GM12878 (cell line): ENCODE results near the gene BATF3. TPM values are rescaled to one million over a fixed set of nuclear protein-coding genes. Genes with fewer than 3 reads are reported as not detected.

ENCODE experiments used
- ATAC-seq: fragments of 200-7000 bp; cut with Tn5 transposase; 3 replicates; pipeline ENCODE4 v1.9.1; 2020; ENCODE audit warnings: mild to moderate bottlenecking, moderate library complexity
- BruUV-seq: library from RNA; stranded (reverse); fragments of 400-500 nt; replicated peaks from 2 replicates; lab custom pipeline; 2021; lab: Mats Ljungman, UMichigan
- CTCF ChIA-PET: fragments of 300-600 bp; sonication (Branson Sonifier 250); formaldehyde crosslinking; extraction: SDS; loops from one replicate; lab custom pipeline; 2021; ENCODE audit warnings: inconsistent platforms; lab: Yijun Ruan, JAX
- POLR2A ChIA-PET: fragments of 350-600 bp; formaldehyde crosslinking; extraction: SDS; loops from one replicate; lab custom pipeline; 2021; ENCODE audit warnings: inconsistent platforms; lab: Charles Lee
- RAD21 ChIA-PET: fragments of 300-600 bp; sonication (Branson Sonifier 250); formaldehyde crosslinking; loops from one replicate; lab custom pipeline; 2023; ENCODE audit warnings: antibody characterized with exemption; ENCODE audit not compliant: unreplicated experiment; lab: Charles Lee
- SMC1A ChIA-PET: fragments of 300-600 bp; sonication (Branson Sonifier 250); formaldehyde crosslinking; loops from one replicate; lab custom pipeline; 2023; ENCODE audit not compliant: unreplicated experiment, uncharacterized antibody; lab: Charles Lee
- DNase-seq: peaks from one replicate; pipeline ENCODE4 v3.0.0-alpha.2; 2011; ENCODE audit warnings: low read depth, low spot score
- FAIRE-seq: peaks from 3 replicates; lab custom pipeline; 2011; peaks lifted over from hg19 to GRCh38; lab: Jason Lieb, UNC
- H2AFZ ChIP-seq: 2 replicates; pipeline ENCODE4 v1.6.0; 2011; ENCODE audit warnings: low read depth, low read length, control low read depth; ENCODE audit not compliant: control insufficient read depth
- H3K27ac ChIP-seq: 2 replicates; pipeline ENCODE4 v1.5.1; 2011; ENCODE audit warnings: control low read depth; ENCODE audit not compliant: control insufficient read depth, insufficient read depth
- H3K27me3 ChIP-seq, 2 experiments: replicated peaks in 1 of 2; 2 replicates each; pipeline versions ENCODE4 v1.6.0 to v1.6.1; 2011; ENCODE audit warnings: low read length in 1 of 2; ENCODE audit not compliant: control insufficient read depth in 2 of 2, insufficient read depth in 2 of 2
- H3K36me3 ChIP-seq, 2 experiments: 2 replicates each; pipeline ENCODE4 v1.5.1; 2011; ENCODE audit warnings: low read length in 1 of 2; ENCODE audit not compliant: control insufficient read depth in 2 of 2, insufficient read depth in 2 of 2
- H3K4me1 ChIP-seq: 2 replicates; pipeline ENCODE4 v1.6.1; 2011; ENCODE audit warnings: mild to moderate bottlenecking, low read length, moderate library complexity, mixed read lengths; ENCODE audit not compliant: control insufficient read depth, insufficient read depth
- H3K4me2 ChIP-seq: 2 replicates; pipeline ENCODE4 v1.6.0; 2011; ENCODE audit warnings: control low read depth; ENCODE audit not compliant: control insufficient read depth, insufficient read depth
- H3K4me3 ChIP-seq: fragments of 200-600 bp; sonication (generic); 2 replicates; pipeline ENCODE4 v1.5.1; 2016
- H3K79me2 ChIP-seq: 2 replicates; pipeline ENCODE4 v1.6.0; 2011; ENCODE audit warnings: low read length; ENCODE audit not compliant: control insufficient read depth, insufficient read depth
- H3K9ac ChIP-seq: 2 replicates; pipeline ENCODE4 v1.8.0; 2011; ENCODE audit warnings: low read length, control low read depth, mixed read lengths; ENCODE audit not compliant: control insufficient read depth, insufficient read depth
- H3K9me3 ChIP-seq: replicated peaks from 3 replicates; pipeline ENCODE4 v1.5.1; 2011; ENCODE audit warnings: mild to moderate bottlenecking, low read length; ENCODE audit not compliant: control insufficient read depth, insufficient read depth
- H4K20me1 ChIP-seq: 2 replicates; pipeline ENCODE4 v1.6.0; 2011; ENCODE audit not compliant: control insufficient read depth, insufficient read depth
- CBFB ChIP-seq: IDR thresholded peaks from 2 replicates; pipeline ENCODE4 v1.6.1; 2016; ENCODE audit warnings: antibody characterized with exemption, low read depth
- CBX3 ChIP-seq: fragments of 200-600 bp; sonication (generic); IDR thresholded peaks from 2 replicates; pipeline ENCODE4 v1.6.1; 2016; ENCODE audit warnings: low read depth, borderline replicate concordance
- LARP7 ChIP-seq: fragments of 450-650 bp; IDR thresholded peaks from 2 replicates; pipeline ENCODE4 v1.6.1; 2017; ENCODE audit warnings: mild to moderate bottlenecking
- NBN ChIP-seq: fragments of 450-650 bp; IDR thresholded peaks from 2 replicates; pipeline ENCODE4 v1.6.1; 2016
- POLR2A ChIP-seq: IDR thresholded peaks from 2 replicates; pipeline ENCODE4 v1.6.1; 2011; ENCODE audit warnings: low read depth, mild to moderate bottlenecking, low read length
- POLR2AphosphoS2 ChIP-seq: IDR thresholded peaks from 2 replicates; pipeline ENCODE4 v1.6.1; 2011; ENCODE audit warnings: low read depth, mild to moderate bottlenecking, low read length, improper control_type of control experiment, moderate library complexity
- RB1 ChIP-seq: fragments of 450-650 bp; formaldehyde crosslinking; IDR thresholded peaks from 2 replicates; pipeline ENCODE4 v1.6.1; 2017; ENCODE audit warnings: mild to moderate bottlenecking, borderline replicate concordance
- TAF1 ChIP-seq: IDR thresholded peaks from 2 replicates; pipeline ENCODE4 v1.6.1; 2011; ENCODE audit warnings: mild to moderate bottlenecking, low read depth, low read length, borderline replicate concordance
- TARDBP ChIP-seq: IDR thresholded peaks from 2 replicates; pipeline ENCODE4 v1.6.1; 2016; ENCODE audit warnings: borderline replicate concordance
- WGBS: methylation state at CpG from one replicate; pipeline ENCODE4 v1.1.6; 2016; ENCODE audit warnings: low lambda C conversion rate; ENCODE audit not compliant: insufficient replicate concordance, insufficient coverage; ENCODE audit errors: missing lambda C conversion rate; 5-methylcytosine and 5-hydroxymethylcytosine counted together
- in situ Hi-C: fragments of 300-500 bp; cut with MboI; formaldehyde crosslinking; loops from 9 replicates; pipeline ENCODE4 v1.14.3; 2018; ENCODE audit warnings: mixed read lengths
- intact Hi-C: fragments of 100-400 bp; cut with micrococcal nuclease; formaldehyde crosslinking; loops from one replicate; pipeline ENCODE4 v1.14.2; 2022; ENCODE audit not compliant: unreplicated experiment
- polyA plus RNA-seq, 11 experiments: library from polyadenylated mRNA; depleted of rRNA in 4 of 11; unstranded in 6 of 11; stranded (reverse) in 5 of 11; fragments of >200 nt; fragmentation: Nextera tagmentation in 4 of 11; fragmentation: Illumina TruSeq in 1 of 11; extraction: Ambion mirVana in 4 of 11; extraction: Trizol in 1 of 11; gene quantifications; 1 replicate in 1 of 11; 2 replicates in 10 of 11; pipeline versions ENCODE4 v1.2.1 to v1.2.3, GENCODE V29; 2011 to 2016; ENCODE audit warnings: inconsistent platforms in 2 of 11, missing spikeins in 2 of 11, low read depth in 1 of 11
- total RNA-seq, 4 experiments: library from RNA; depleted of rRNA in 3 of 4; stranded (reverse); fragments of >200 nt in 3 of 4; fragmentation: Illumina TruSeq in 1 of 4; extraction: Trizol in 1 of 4; gene quantifications; 2 replicates each; pipeline versions ENCODE4 v1.2.1 to v1.2.3, GENCODE V29; 2013 to 2021
- TF ChIP-seq, protein P1 (sequence below): fragments of 450-650 bp; IDR thresholded peaks from 2 replicates; pipeline ENCODE4 v1.6.1; 2017; ENCODE audit warnings: borderline replicate concordance
- TF ChIP-seq, protein P2 (sequence below): fragments of 450-650 bp; formaldehyde crosslinking; IDR thresholded peaks from 2 replicates; pipeline ENCODE4 v1.5.0; 2022; ENCODE audit warnings: mild to moderate bottlenecking, missing genetic modification characterization

Gene BATF3
- total and polyA plus RNA-seq, 10 of the 15 experiments (the other 5 are each of a cell fraction or from before 2014, with no cell fraction given): 11.1 to 56.8 (median 30.8) TPM

DNA sequence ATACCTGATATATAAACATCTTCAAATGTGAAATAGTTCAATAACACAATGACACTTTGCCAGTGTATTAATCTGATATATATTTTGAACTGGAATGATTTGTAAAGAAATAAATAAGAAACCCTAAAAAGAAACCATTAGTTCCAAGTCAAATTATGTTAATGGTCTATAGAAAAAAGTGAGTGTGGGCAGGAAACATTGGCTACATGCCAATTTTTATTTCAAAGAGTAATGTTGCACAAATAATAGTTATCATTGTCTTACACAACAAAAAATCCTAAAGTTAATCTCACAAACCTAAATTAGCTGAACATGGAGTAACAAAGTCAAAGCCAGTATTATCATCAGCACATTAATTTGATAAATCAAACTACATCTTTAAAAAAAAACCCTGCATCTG, 37.9 kb upstream of the BATF3 start (continued):
- no peak for TF ChIP-seq RB1
- TF ChIP-seq, protein P1, sequence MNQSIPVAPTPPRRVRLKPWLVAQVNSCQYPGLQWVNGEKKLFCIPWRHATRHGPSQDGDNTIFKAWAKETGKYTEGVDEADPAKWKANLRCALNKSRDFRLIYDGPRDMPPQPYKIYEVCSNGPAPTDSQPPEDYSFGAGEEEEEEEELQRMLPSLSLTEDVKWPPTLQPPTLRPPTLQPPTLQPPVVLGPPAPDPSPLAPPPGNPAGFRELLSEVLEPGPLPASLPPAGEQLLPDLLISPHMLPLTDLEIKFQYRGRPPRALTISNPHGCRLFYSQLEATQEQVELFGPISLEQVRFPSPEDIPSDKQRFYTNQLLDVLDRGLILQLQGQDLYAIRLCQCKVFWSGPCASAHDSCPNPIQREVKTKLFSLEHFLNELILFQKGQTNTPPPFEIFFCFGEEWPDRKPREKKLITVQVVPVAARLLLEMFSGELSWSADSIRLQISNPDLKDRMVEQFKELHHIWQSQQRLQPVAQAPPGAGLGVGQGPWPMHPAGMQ: no peak
- no peak for TF ChIP-seq POLR2AphosphoS2
- TF ChIP-seq CBFB: no peak
- TF ChIP-seq LARP7: no peak
- TF ChIP-seq TAF1: no peak
- no peak for TF ChIP-seq NBN

DNA sequence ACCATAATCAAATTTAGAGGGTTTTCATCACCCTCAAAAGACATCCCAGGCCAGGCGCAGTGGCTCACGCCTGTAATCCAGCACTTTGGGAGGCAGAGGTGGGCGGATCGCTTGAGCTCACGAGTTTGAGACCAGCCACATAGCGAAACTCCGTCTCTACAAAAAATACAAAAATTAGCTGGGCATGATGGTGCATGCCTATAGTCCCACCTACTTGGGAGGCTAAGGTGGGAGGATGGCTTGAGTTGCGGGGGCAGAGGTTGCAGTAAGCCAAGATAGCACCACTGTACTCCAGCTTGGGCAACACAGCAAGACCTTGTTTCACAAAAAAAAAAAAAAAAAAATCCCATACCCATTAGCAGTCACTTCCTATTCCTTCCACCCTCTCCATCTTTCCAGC, 33.5 kb upstream of the BATF3 start:
- RAD21 ChIA-PET: no interaction called here
- no peaks in the 10 kb centered on the region for H3K27me3 ChIP-seq
- no peak for ATAC-seq
- H3K9ac ChIP-seq: no peak overlapping the region
- no peaks in the 10 kb centered on the region for H3K79me2 ChIP-seq
- no peak overlapping the region for H3K27ac ChIP-seq
- no peaks in the 10 kb centered on the region for H4K20me1 ChIP-seq
- no TSS peak for BruUV-seq
- 93% methylated on average over 8 of the region's 8 CpGs for WGBS
- H3K4me3 ChIP-seq: no peak overlapping the region
- peaks cover 9% of the 10 kb centered on the region for H3K4me1 ChIP-seq
- no peak for FAIRE-seq
- POLR2A ChIA-PET: no interaction called here
- H3K36me3 ChIP-seq: no peaks in the 10 kb centered on the region; a peak in 1 of 4 replicates
- TF ChIP-seq CBFB: no peak
- TF ChIP-seq TARDBP: no peak
- no peak for TF ChIP-seq POLR2A
- TF ChIP-seq, protein P1: no peak
- TF ChIP-seq, protein P2, sequence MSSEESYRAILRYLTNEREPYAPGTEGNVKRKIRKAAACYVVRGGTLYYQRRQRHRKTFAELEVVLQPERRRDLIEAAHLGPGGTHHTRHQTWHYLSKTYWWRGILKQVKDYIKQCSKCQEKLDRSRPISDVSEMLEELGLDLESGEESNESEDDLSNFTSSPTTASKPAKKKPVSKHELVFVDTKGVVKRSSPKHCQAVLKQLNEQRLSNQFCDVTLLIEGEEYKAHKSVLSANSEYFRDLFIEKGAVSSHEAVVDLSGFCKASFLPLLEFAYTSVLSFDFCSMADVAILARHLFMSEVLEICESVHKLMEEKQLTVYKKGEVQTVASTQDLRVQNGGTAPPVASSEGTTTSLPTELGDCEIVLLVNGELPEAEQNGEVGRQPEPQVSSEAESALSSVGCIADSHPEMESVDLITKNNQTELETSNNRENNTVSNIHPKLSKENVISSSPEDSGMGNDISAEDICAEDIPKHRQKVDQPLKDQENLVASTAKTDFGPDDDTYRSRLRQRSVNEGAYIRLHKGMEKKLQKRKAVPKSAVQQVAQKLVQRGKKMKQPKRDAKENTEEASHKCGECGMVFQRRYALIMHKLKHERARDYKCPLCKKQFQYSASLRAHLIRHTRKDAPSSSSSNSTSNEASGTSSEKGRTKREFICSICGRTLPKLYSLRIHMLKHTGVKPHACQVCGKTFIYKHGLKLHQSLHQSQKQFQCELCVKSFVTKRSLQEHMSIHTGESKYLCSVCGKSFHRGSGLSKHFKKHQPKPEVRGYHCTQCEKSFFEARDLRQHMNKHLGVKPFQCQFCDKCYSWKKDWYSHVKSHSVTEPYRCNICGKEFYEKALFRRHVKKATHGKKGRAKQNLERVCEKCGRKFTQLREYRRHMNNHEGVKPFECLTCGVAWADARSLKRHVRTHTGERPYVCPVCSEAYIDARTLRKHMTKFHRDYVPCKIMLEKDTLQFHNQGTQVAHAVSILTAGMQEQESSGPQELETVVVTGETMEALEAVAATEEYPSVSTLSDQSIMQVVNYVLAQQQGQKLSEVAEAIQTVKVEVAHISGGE: no peak
- no peak for TF ChIP-seq CBX3
- in situ Hi-C loops (no loop called here), intact Hi-C loops (no loop called here)
- SMC1A ChIA-PET: no interaction called here
- no peak overlapping the region for H3K4me2 ChIP-seq
- CTCF ChIA-PET: interaction anchor here (1.4 kb wide), 1 partner anchor 17 kb away, joined by 4 read pairs; no protein-coding TSS in a partner anchor
- no peaks in the 10 kb centered on the region for H3K9me3 ChIP-seq
- no peak overlapping the region for H2AFZ ChIP-seq
- no peak for DNase-seq
